Keratinocyte (primary cell): Measurements from ENCODE around the gene RSAD1. TPM values are rescaled to one million over a fixed set of nuclear protein-coding genes. Genes with fewer than 3 reads are reported as not detected.

Experiments used
- DNase-seq: peaks from one replicate; pipeline ENCODE4 v3.0.0-alpha.2; 2011; ENCODE audit warnings: low read depth, missing footprints, low spot score
- FAIRE-seq: peaks from 2 replicates; lab custom pipeline; 2011; peaks lifted over from hg19 to GRCh38; lab: Jason Lieb, UNC
- H2AFZ ChIP-seq: 2 replicates; pipeline ENCODE4 v1.6.0; 2012; ENCODE audit warnings: low read length, control low read depth, inconsistent platforms; ENCODE audit not compliant: control insufficient read depth
- H3K27ac ChIP-seq: 2 replicates; pipeline ENCODE4 v1.5.1; 2011; ENCODE audit warnings: low read length; ENCODE audit not compliant: control insufficient read depth, insufficient read depth
- H3K27me3 ChIP-seq: 3 replicates; pipeline ENCODE4 v1.6.0; 2011; ENCODE audit warnings: low read length; ENCODE audit not compliant: control insufficient read depth, insufficient read depth; ENCODE audit errors: extremely low read depth
- H3K36me3 ChIP-seq, 2 experiments: 2 replicates in 1 of 2; 3 replicates in 1 of 2; pipeline ENCODE4 v1.5.1; 2011; ENCODE audit warnings: low read length in 2 of 2, mild to moderate bottlenecking in 1 of 2; ENCODE audit not compliant: control insufficient read depth in 2 of 2, insufficient read depth in 2 of 2; ENCODE audit errors: extremely low read depth in 1 of 2
- H3K4me1 ChIP-seq: 3 replicates; pipeline ENCODE4 v1.5.1; 2011; ENCODE audit warnings: low read length; ENCODE audit not compliant: control insufficient read depth, insufficient read depth; ENCODE audit errors: extremely low read depth
- H3K4me2 ChIP-seq: 3 replicates; pipeline ENCODE4 v1.6.0; 2011; ENCODE audit warnings: low read depth, low read length; ENCODE audit not compliant: control insufficient read depth, insufficient read depth; ENCODE audit errors: extremely low read depth
- H3K4me3 ChIP-seq, 3 experiments: fragments of 200-600 bp in 1 of 3; sonication (generic) in 1 of 3; 2 replicates in 2 of 3; 3 replicates in 1 of 3; pipeline ENCODE4 v1.5.1; 2011 to 2016; ENCODE audit warnings: low read length in 3 of 3, mild to moderate bottlenecking in 3 of 3, control low read depth in 2 of 3, inconsistent platforms in 1 of 3, low read depth in 1 of 3, mixed read lengths in 1 of 3, mixed run types in 1 of 3, moderate library complexity in 1 of 3; ENCODE audit not compliant: control insufficient read depth in 2 of 3, insufficient read depth in 2 of 3; ENCODE audit errors: extremely low read depth in 1 of 3
- H3K79me2 ChIP-seq: 2 replicates; pipeline ENCODE4 v1.6.0; 2012; ENCODE audit warnings: low read length; ENCODE audit not compliant: control insufficient read depth, insufficient read depth
- H3K9ac ChIP-seq: 3 replicates; pipeline ENCODE4 v1.6.0; 2011; ENCODE audit warnings: low read length; ENCODE audit not compliant: control insufficient read depth, insufficient read depth; ENCODE audit errors: extremely low read depth
- H3K9me1 ChIP-seq: 3 replicates; pipeline ENCODE4 v1.6.0; 2011; ENCODE audit warnings: low read length; ENCODE audit not compliant: control insufficient read depth, insufficient read depth; ENCODE audit errors: extremely low read depth
- H3K9me3 ChIP-seq: 2 replicates; pipeline ENCODE4 v1.5.1; 2012; ENCODE audit warnings: low read depth, low read length; ENCODE audit not compliant: control insufficient read depth
- H4K20me1 ChIP-seq: 3 replicates; pipeline ENCODE4 v1.6.0; 2011; ENCODE audit warnings: low read length; ENCODE audit not compliant: control insufficient read depth, insufficient read depth; ENCODE audit errors: extremely low read depth
- CTCF ChIP-seq, 3 experiments: IDR thresholded peaks in 1 of 3; conservative IDR thresholded peaks in 1 of 3; optimal IDR thresholded peaks in 1 of 3; 2 replicates in 2 of 3; 3 replicates in 1 of 3; pipeline versions ENCODE3 to v1.5.1; 2011; ENCODE audit warnings: low read length in 3 of 3, mild to moderate bottlenecking in 3 of 3, moderate library complexity in 2 of 3, control low read depth in 1 of 3, inconsistent platforms in 1 of 3; ENCODE audit not compliant: insufficient read depth in 2 of 3; ENCODE audit errors: extremely low read depth in 1 of 3
- EZH2 ChIP-seq: IDR thresholded peaks from one replicate; pipeline ENCODE4 v1.6.1; 2012; ENCODE audit warnings: inconsistent platforms, mild to moderate bottlenecking, low read length, moderate library complexity
- dilution Hi-C: fragments of 300-500 bp; cut with MboI; formaldehyde crosslinking; loops from one replicate; pipeline ENCODE4 v1.7.0; 2020; ENCODE audit warnings: low sequenced_read_pairs; ENCODE audit not compliant: extremely low pct_ligation_motif_present
- polyA plus RNA-seq, 5 experiments: library from polyadenylated mRNA; depleted of rRNA in 3 of 5; stranded (reverse) in 3 of 5; stranded (forward) in 1 of 5; unstranded in 1 of 5; fragments of >200 nt; gene quantifications; 1 replicate in 1 of 5; 2 replicates in 3 of 5; 3 replicates in 1 of 5; pipeline versions ENCODE4 v1.2.1 to v1.2.3, GENCODE V29; 2011 to 2012; ENCODE audit warnings: missing spikeins in 2 of 5, low read depth in 1 of 5, low replicate concordance in 1 of 5

Gene RSAD1
- polyA plus RNA-seq, 1 donor (not counting 4 experiments of a cell fraction or from before 2014, with no cell fraction given) = 28.2 TPM

GRCh38 chr17:50520483-50520882 lies 41.8 kb downstream of the RSAD1 start:
- H2AFZ ChIP-seq = no peak overlapping the region
- dilution Hi-C loops = no loop called here
- FAIRE-seq (no peak), DNase-seq (no peak)
- H3K4me1 ChIP-seq = peaks cover 80% of the 10 kb centered on the region
- no peaks in the 10 kb centered on the region for H4K20me1 ChIP-seq
- H3K9me1 ChIP-seq = no peaks in the 10 kb centered on the region
- TF ChIP-seq EZH2 (no peak), CTCF (optimal IDR thresholded peaks at IDR 0.05 in 1 of 3, IDR thresholded peaks at IDR 0.05 in 1 of 3, conservative IDR thresholded peaks at IDR 0.05 in 1 of 3; ENCODE audit: extremely low read depth in 1 of 3, insufficient read depth in 2 of 3, low read length in 3 of 3) (no peak)
- H3K4me2 ChIP-seq = no peak overlapping the region
- no peak overlapping the region for H3K9ac ChIP-seq
- no peaks in the 10 kb centered on the region for H3K36me3 ChIP-seq
- peaks cover 2% of the 10 kb centered on the region for H3K79me2 ChIP-seq
- H3K9me3 ChIP-seq = no peaks in the 10 kb centered on the region
- no peak overlapping the region for H3K27ac ChIP-seq
- H3K27me3 ChIP-seq = no peaks in the 10 kb centered on the region
- H3K4me3 ChIP-seq = no peak overlapping the region

- H2AFZ ChIP-seq = no peak overlapping the region
- no peak overlapping the region for H3K27ac ChIP-seq
- FAIRE-seq = no peak
These were observed 42.9 kb downstream of the RSAD1 start for GRCh38 chr17:50521514-50521913.

More at GRCh38 chr17:50521514-50521913, 42.9 kb downstream of the RSAD1 start:
- TF ChIP-seq EZH2 (no peak), CTCF (optimal IDR thresholded peaks at IDR 0.05 in 1 of 3, IDR thresholded peaks at IDR 0.05 in 1 of 3, conservative IDR thresholded peaks at IDR 0.05 in 1 of 3; ENCODE audit: extremely low read depth in 1 of 3, insufficient read depth in 2 of 3, low read length in 3 of 3) (no peak)
- Histone ChIP-seq H3K9ac (no peak overlapping the region), H3K4me1 (peaks cover 72% of the 10 kb centered on the region), H4K20me1 (no peaks in the 10 kb centered on the region), H3K36me3 (no peaks in the 10 kb centered on the region), H3K79me2 (peaks cover 2% of the 10 kb centered on the region), H3K27me3 (no peaks in the 10 kb centered on the region), H3K4me3 (no peak overlapping the region), H3K9me3 (no peaks in the 10 kb centered on the region), H3K9me1 (no peaks in the 10 kb centered on the region), H3K4me2 (no peak overlapping the region)
- dilution Hi-C loops = no loop called here
- DNase-seq = no peak
